HEK293T (cell line): ENCODE results near the gene FCAMR.

Experiments used
- BHLHE40 ChIP-seq: fragments of 450-650 bp; IDR thresholded peaks from 2 replicates; pipeline ENCODE4 v1.6.1; 2016; ENCODE audit warnings: mild to moderate bottlenecking, moderate library complexity, borderline replicate concordance
- FOXM1 ChIP-seq: fragments of 450-650 bp; IDR thresholded peaks from 2 replicates; pipeline ENCODE4 v1.6.1; 2017; ENCODE audit warnings: mild to moderate bottlenecking, borderline replicate concordance
- NFRKB ChIP-seq: fragments of 450-650 bp; IDR thresholded peaks from 2 replicates; pipeline ENCODE4 v1.6.1; 2016; ENCODE audit warnings: mild to moderate bottlenecking, moderate library complexity
- SUZ12 ChIP-seq: fragments of 450-650 bp; IDR thresholded peaks from 2 replicates; pipeline ENCODE4 v1.6.1; 2016; ENCODE audit warnings: mild to moderate bottlenecking

GRCh38 chr1:206926286-206926685, 44.0 kb downstream of the FCAMR start:
- TF ChIP-seq BHLHE40 (no peak), NFRKB (no peak), SUZ12 (no peak), FOXM1 (no peak)
